ENCODE measurements around the gene LBH. TPM values are rescaled to one million over a fixed set of nuclear protein-coding genes. Genes with fewer than 3 reads are reported as not detected.
A peak's percentile ranks its signal among the peaks of the same experiment; 100 is the strongest.

The LBH gene
- total RNA-seq, 4 donors from 2014 or later = 7.0 to 37.8 (median 16.3) TPM

GRCh38 chr2:30261695-30262211, 30.4 kb downstream of the LBH start:
- TF ChIP-seq CTCF (IDR thresholded peaks at IDR 0.05) = no peak
- TF ChIP-seq EP300 (IDR thresholded peaks at IDR 0.05; ENCODE audit: low read depth) = no peak
- TF ChIP-seq POLR2AphosphoS5 (IDR thresholded peaks at IDR 0.05) = no peak
- no peak for TF ChIP-seq POLR2A (IDR thresholded peaks at IDR 0.05)
- no peak overlapping the region for H3K27ac ChIP-seq
- peaks cover 0 to 11% (median 5%) of the 10 kb centered on the region in 4 donors for H3K4me1 ChIP-seq
- H3K27me3 ChIP-seq = no peaks in the 10 kb centered on the region
- intact Hi-C loops (cut with DNase I; ENCODE audit: low total_unique reads) = no loop called here
- H3K4me3 ChIP-seq = no peak overlapping the region
- H3K9me3 ChIP-seq = no peaks in the 10 kb centered on the region
- no peak for DNase-seq
- in situ Hi-C loops (cut with MboI; ENCODE audit: low pct_ligation_motif_present in 1 of 4, low pct_unique_long_range_greater_than_20kb in 1 of 4, low sequenced_read_pairs in 3 of 4) = no loop called here
- H3K36me3 ChIP-seq = no peaks in the 10 kb centered on the region

- Histone ChIP-seq H3K4me3 (no peak overlapping the region), H3K4me1 (peaks cover 0 to 11% (median 5%) of the 10 kb centered on the region in 4 donors), H3K36me3 (no peaks in the 10 kb centered on the region), H3K27me3 (no peaks in the 10 kb centered on the region), H3K27ac (no peak overlapping the region), H3K9me3 (no peaks in the 10 kb centered on the region)
- TF ChIP-seq POLR2AphosphoS5 (IDR thresholded peaks at IDR 0.05) (no peak), CTCF (IDR thresholded peaks at IDR 0.05) (no peak), EP300 (IDR thresholded peaks at IDR 0.05; ENCODE audit: low read depth) (no peak), POLR2A (IDR thresholded peaks at IDR 0.05) (no peak)
- intact Hi-C loops (cut with DNase I; ENCODE audit: low total_unique reads) (no loop called here), in situ Hi-C loops (cut with MboI; ENCODE audit: low pct_ligation_motif_present in 1 of 4, low pct_unique_long_range_greater_than_20kb in 1 of 4, low sequenced_read_pairs in 3 of 4) (no loop called here)
- no peak for DNase-seq
- WGBS, 2 donors (ENCODE audit: low coverage in 1 of 2) = 92% methylated on average over 5 of the region's 5 CpGs; no CpG with 5 or more reads in 1 of the 2 donors
These were observed 31.5 kb downstream of the LBH start for GRCh38 chr2:30262716-30263309.

- intact Hi-C loops (cut with DNase I; ENCODE audit: low total_unique reads) (no loop called here), in situ Hi-C loops (cut with MboI; ENCODE audit: low pct_ligation_motif_present in 1 of 4, low pct_unique_long_range_greater_than_20kb in 1 of 4, low sequenced_read_pairs in 3 of 4) (no loop called here)
- no peaks in the 10 kb centered on the region for H3K27me3 ChIP-seq
- no peak for DNase-seq
- H3K27ac ChIP-seq = no peak overlapping the region
- H3K36me3 ChIP-seq = no peaks in the 10 kb centered on the region
- H3K9me3 ChIP-seq = no peaks in the 10 kb centered on the region
- WGBS, 2 donors (ENCODE audit: low coverage in 1 of 2) = 84% methylated on average over 3 of the region's 3 CpGs; no CpG with 5 or more reads in 1 of the 2 donors
- no peak for TF ChIP-seq CTCF (IDR thresholded peaks at IDR 0.05)
- H3K4me1 ChIP-seq = peaks cover 0 to 11% (median 5%) of the 10 kb centered on the region in 4 donors
- H3K4me3 ChIP-seq = no peak overlapping the region
These were observed 32.9 kb downstream of the LBH start for GRCh38 chr2:30264274-30264673.

GRCh38 chr2:30265052-30266015, 34.0 kb downstream of the LBH start:
- in situ Hi-C loops (cut with MboI; ENCODE audit: low pct_ligation_motif_present in 1 of 4, low pct_unique_long_range_greater_than_20kb in 1 of 4, low sequenced_read_pairs in 3 of 4) (no loop called here), intact Hi-C loops (cut with DNase I; ENCODE audit: low total_unique reads) (no loop called here)
- DNase-seq = no peak
- no peaks in the 10 kb centered on the region for H3K27me3 ChIP-seq
- TF ChIP-seq POLR2A (IDR thresholded peaks at IDR 0.05) = no peak
- no peak for TF ChIP-seq CTCF (IDR thresholded peaks at IDR 0.05)
- no peak for TF ChIP-seq EP300 (IDR thresholded peaks at IDR 0.05; ENCODE audit: low read depth)
- no peak for TF ChIP-seq POLR2AphosphoS5 (IDR thresholded peaks at IDR 0.05)
- WGBS, 2 donors (ENCODE audit: low coverage in 1 of 2) = 78 to 83% methylated on average over 4 of the region's 4 CpGs
- H3K4me1 ChIP-seq = peaks cover 0 to 11% (median 5%) of the 10 kb centered on the region in 4 donors
- no peaks in the 10 kb centered on the region for H3K36me3 ChIP-seq
- peak overlapping the region; percentile 10 to 66 (median 58) for H3K27ac ChIP-seq
- H3K9me3 ChIP-seq = no peaks in the 10 kb centered on the region
- H3K4me3 ChIP-seq = no peak overlapping the region
